HPDE6-E6E7 (cell line): ENCODE results near the gene SYK.
"Not testable (repeated sequence)": the region's sequence is repeated elsewhere in the genome, so short reads cannot be mapped to it uniquely, and the experiment has no call there.

ENCODE experiments used
- DNase-seq: peaks from one replicate; pipeline ENCODE4 v3.0.0; 2011; ENCODE audit warnings: missing footprints; ENCODE audit errors: extremely low spot score

SYK gene

GRCh38 chr9:90801241-90801972 lies at the start of gene SYK:
SYK (plus strand) TSS chr9:90801819; CDS start chr9:90843899, 42,080 bp downstream.
- DNase-seq: peak; percentile 52

GRCh38 chr9:90755514-90756371 lies 45.9 kb upstream of the SYK start:
- not testable (repeated sequence) for DNase-seq

GRCh38 chr9:90760577-90760976 lies 41.0 kb upstream of the SYK start:
- DNase-seq: not testable (repeated sequence)

GRCh38 chr9:90766731-90767130 lies 34.9 kb upstream of the SYK start:
- DNase-seq: no peak

- DNase-seq: no peak
Observed at GRCh38 chr9:90767523-90768100, 34.0 kb upstream of the SYK start.

- DNase-seq: no peak
Observed at GRCh38 chr9:90770182-90770738, 31.4 kb upstream of the SYK start.

GRCh38 chr9:90770927-90771326 lies 30.7 kb upstream of the SYK start:
- DNase-seq: no peak

- DNase-seq: no peak
Observed at GRCh38 chr9:90772386-90772785, 29.2 kb upstream of the SYK start.

- DNase-seq: peak; percentile 45
Observed at GRCh38 chr9:90773617-90774016, 28.0 kb upstream of the SYK start.

- no peak for DNase-seq
Observed at GRCh38 chr9:90774071-90774470, 27.5 kb upstream of the SYK start.

GRCh38 chr9:90774682-90775081 lies 26.9 kb upstream of the SYK start:
- peak; percentile 10 for DNase-seq

GRCh38 chr9:90775657-90776056 lies 26.0 kb upstream of the SYK start:
- DNase-seq: no peak

- no peak for DNase-seq
Observed at GRCh38 chr9:90778746-90779145, 22.9 kb upstream of the SYK start.

GRCh38 chr9:90783552-90783951 lies 18.1 kb upstream of the SYK start:
- DNase-seq: no peak

GRCh38 chr9:90783964-90784363 lies 17.7 kb upstream of the SYK start:
- DNase-seq: no peak

- no peak for DNase-seq
Observed at GRCh38 chr9:90787771-90788460, 13.7 kb upstream of the SYK start.

- not testable (repeated sequence) for DNase-seq
Observed at GRCh38 chr9:90788527-90788926, 13.1 kb upstream of the SYK start.

GRCh38 chr9:90789408-90789807 lies 12.2 kb upstream of the SYK start:
- DNase-seq: no peak

- DNase-seq: no peak
Observed at GRCh38 chr9:90789862-90790261, 11.8 kb upstream of the SYK start.

GRCh38 chr9:90793024-90793423 lies 8.6 kb upstream of the SYK start:
- not testable (repeated sequence) for DNase-seq

- no peak for DNase-seq
Observed at GRCh38 chr9:90793729-90794128, 7.9 kb upstream of the SYK start.

- no peak for DNase-seq
Observed at GRCh38 chr9:90795084-90795483, 6.5 kb upstream of the SYK start.
